Bone marrow (tissue), 2 donors: Measurements from ENCODE around the gene PTTG1IP.

Source experiments
- DNase-seq, 2 donors: peaks; one replicate each; lab custom pipeline; 2025; lab: John Stamatoyannopoulos, UW

PTTG1IP gene

GRCh38 chr21:44823179-44823660 is 50.3 kb downstream of the PTTG1IP start:
- no peak for DNase-seq

- DNase-seq = no peak
These were observed 50.9 kb downstream of the PTTG1IP start for GRCh38 chr21:44822484-44823178.

- DNase-seq = no peak
These were observed 52.6 kb downstream of the PTTG1IP start for GRCh38 chr21:44820851-44821250.

GRCh38 chr21:44819283-44820243 is 53.9 kb downstream of the PTTG1IP start:
- DNase-seq = no peak

GRCh38 chr21:44818640-44819011 is 54.9 kb downstream of the PTTG1IP start:
- no peak for DNase-seq

GRCh38 chr21:44817914-44818639 is 55.4 kb downstream of the PTTG1IP start, which contains the start of gene SUMO3:
TSS of gene SUMO3 (minus strand) at chr21:44818062. CDS start at chr21:44817968, 94 bp downstream.
- DNase-seq = peak; percentile 65 to 76

- DNase-seq = peak; percentile 68 to 69
These were observed 56.0 kb downstream of the PTTG1IP start for GRCh38 chr21:44817506-44817880.

- DNase-seq = no peak
These were observed 56.6 kb downstream of the PTTG1IP start for GRCh38 chr21:44816761-44817505.

- DNase-seq = no peak
These were observed 57.5 kb downstream of the PTTG1IP start for GRCh38 chr21:44815852-44816628.

- DNase-seq = no peak
These were observed 58.3 kb downstream of the PTTG1IP start for GRCh38 chr21:44815225-44815624.

GRCh38 chr21:44814498-44815023 is 58.9 kb downstream of the PTTG1IP start:
- no peak for DNase-seq

- no peak for DNase-seq
These were observed 59.8 kb downstream of the PTTG1IP start for GRCh38 chr21:44813727-44814126.

GRCh38 chr21:44813149-44813548 is 60.3 kb downstream of the PTTG1IP start:
- DNase-seq = no peak

- DNase-seq = no peak
These were observed 60.9 kb downstream of the PTTG1IP start for GRCh38 chr21:44812640-44813039.

- no peak for DNase-seq
These were observed 62.7 kb downstream of the PTTG1IP start for GRCh38 chr21:44810779-44811178.

GRCh38 chr21:44805859-44806258 is 67.6 kb downstream of the PTTG1IP start:
- no peak for DNase-seq

- DNase-seq = no peak
These were observed 68.3 kb downstream of the PTTG1IP start for GRCh38 chr21:44805226-44805625.

GRCh38 chr21:44804762-44805161 is 68.7 kb downstream of the PTTG1IP start:
- no peak for DNase-seq

GRCh38 chr21:44803651-44804050 is 69.8 kb downstream of the PTTG1IP start:
- no peak for DNase-seq

- DNase-seq = no peak
These were observed 70.9 kb downstream of the PTTG1IP start for GRCh38 chr21:44802396-44803153.
